Activated naive CD4-positive, alpha-beta T cell treated with anti-CD3 and anti-CD28 coated beads, Interleukin-2, amount 50 U/mL, for 24 hours (primary cell): ENCODE data around the gene SYT17.

Experiments
- H3K27ac Mint-ChIP-seq: one replicate; pipeline ENCODE4 v1.8.0; 2021; ENCODE audit warnings: mild to moderate bottlenecking, mixed read lengths
- H3K27me3 Mint-ChIP-seq: one replicate; pipeline ENCODE4 v1.8.0; 2021; ENCODE audit warnings: mixed read lengths
- H3K36me3 Mint-ChIP-seq: one replicate; pipeline ENCODE4 v1.8.0; 2021; ENCODE audit warnings: mixed read lengths
- H3K4me1 Mint-ChIP-seq: one replicate; pipeline ENCODE4 v1.8.0; 2021; ENCODE audit warnings: mixed read lengths
- H3K4me3 Mint-ChIP-seq: one replicate; pipeline ENCODE4 v1.8.0; 2021; ENCODE audit warnings: mild to moderate bottlenecking, mixed read lengths
- H3K9me3 Mint-ChIP-seq: one replicate; pipeline ENCODE4 v1.8.0; 2021; ENCODE audit warnings: mixed read lengths

Gene SYT17

DNA sequence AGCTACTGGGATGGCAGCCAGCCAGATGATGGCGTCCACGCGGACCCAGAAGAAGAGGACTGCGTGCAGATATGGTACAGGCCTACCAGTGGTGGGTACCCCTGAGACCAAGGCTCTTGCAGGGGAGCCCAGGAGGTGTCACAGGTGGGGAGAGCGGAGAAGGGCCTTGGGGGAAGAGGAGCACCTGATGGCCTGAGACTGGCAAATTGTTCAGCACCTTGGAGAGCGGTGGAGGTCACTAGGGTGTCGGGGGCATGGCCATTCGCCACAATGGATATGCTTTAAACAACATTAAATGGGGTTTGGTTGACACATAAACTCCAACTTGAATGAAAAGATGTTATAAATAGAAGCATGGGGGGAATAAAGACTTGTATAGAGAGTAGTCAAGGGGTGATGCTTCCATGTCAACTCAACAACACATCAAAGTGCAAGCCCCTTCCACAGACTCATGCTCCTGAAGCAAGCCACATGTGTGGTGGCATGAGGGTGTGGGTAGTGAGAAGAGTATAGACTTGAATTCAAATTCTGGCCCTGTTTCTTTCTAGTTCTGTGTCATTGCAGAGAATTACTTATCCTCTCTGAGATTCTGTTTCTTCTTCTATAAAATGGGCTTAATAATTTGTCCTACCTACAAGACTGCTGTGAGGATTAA, 139.7 kb downstream of the SYT17 start:
- Mint-ChIP-seq H3K27ac (no peak overlapping the region), H3K36me3 (no peaks in the 10 kb centered on the region)

GRCh38 chr16:19308392-19308791, 140.4 kb downstream of the SYT17 start:
- H3K36me3 Mint-ChIP-seq, result no peaks in the 10 kb centered on the region
- H3K9me3 Mint-ChIP-seq, result no peaks in the 10 kb centered on the region
- no peak overlapping the region for H3K4me3 Mint-ChIP-seq
- no peak overlapping the region for H3K27ac Mint-ChIP-seq
- H3K4me1 Mint-ChIP-seq, result no peaks in the 10 kb centered on the region
- H3K27me3 Mint-ChIP-seq, result peaks cover 2% of the 10 kb centered on the region

More for the DNA sequence above, 139.7 kb downstream of the SYT17 start:
- Mint-ChIP-seq H3K27me3 (peaks cover 2% of the 10 kb centered on the region), H3K9me3 (no peaks in the 10 kb centered on the region), H3K4me3 (no peak overlapping the region), H3K4me1 (no peaks in the 10 kb centered on the region)

GRCh38 chr16:19309178-19309577, 141.1 kb downstream of the SYT17 start:
- Mint-ChIP-seq H3K27me3 (no peaks in the 10 kb centered on the region), H3K36me3 (no peaks in the 10 kb centered on the region), H3K27ac (no peak overlapping the region), H3K4me3 (no peak overlapping the region), H3K9me3 (no peaks in the 10 kb centered on the region), H3K4me1 (no peaks in the 10 kb centered on the region)

GRCh38 chr16:19314718-19315425, 146.8 kb downstream of the SYT17 start:
- Mint-ChIP-seq H3K36me3 (no peaks in the 10 kb centered on the region), H3K9me3 (no peaks in the 10 kb centered on the region), H3K27ac (no peak overlapping the region), H3K4me3 (no peak overlapping the region), H3K27me3 (peaks cover 3% of the 10 kb centered on the region), H3K4me1 (no peaks in the 10 kb centered on the region)

DNA sequence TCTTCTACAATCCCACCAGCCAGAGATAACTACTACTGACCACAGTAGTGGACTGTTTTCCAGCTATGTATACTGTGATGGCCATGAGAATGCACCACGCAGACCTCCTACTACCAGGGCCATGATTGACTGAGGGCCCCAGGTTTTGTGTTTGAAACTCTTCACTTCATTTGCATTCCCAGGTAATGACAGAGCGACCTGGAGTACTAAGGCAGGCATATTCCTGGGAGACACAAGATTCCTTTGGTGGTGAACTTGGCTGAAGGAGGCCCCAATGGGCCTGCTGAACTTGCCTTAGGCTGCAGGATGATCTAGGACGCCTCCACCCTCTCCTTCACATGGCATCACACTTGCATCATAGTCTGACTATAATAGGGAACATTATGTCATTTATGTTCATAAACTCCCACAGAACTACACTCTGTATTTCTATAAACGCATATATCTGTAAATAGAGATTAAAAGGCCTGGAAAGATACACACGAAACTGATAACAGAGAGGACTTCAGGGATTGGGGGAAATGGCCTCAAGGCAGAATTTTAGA, 147.9 kb downstream of the SYT17 start:
- Mint-ChIP-seq H3K27me3 (peaks cover 6% of the 10 kb centered on the region), H3K27ac (no peak overlapping the region), H3K9me3 (no peaks in the 10 kb centered on the region), H3K4me1 (no peaks in the 10 kb centered on the region), H3K4me3 (no peak overlapping the region), H3K36me3 (no peaks in the 10 kb centered on the region)

DNA sequence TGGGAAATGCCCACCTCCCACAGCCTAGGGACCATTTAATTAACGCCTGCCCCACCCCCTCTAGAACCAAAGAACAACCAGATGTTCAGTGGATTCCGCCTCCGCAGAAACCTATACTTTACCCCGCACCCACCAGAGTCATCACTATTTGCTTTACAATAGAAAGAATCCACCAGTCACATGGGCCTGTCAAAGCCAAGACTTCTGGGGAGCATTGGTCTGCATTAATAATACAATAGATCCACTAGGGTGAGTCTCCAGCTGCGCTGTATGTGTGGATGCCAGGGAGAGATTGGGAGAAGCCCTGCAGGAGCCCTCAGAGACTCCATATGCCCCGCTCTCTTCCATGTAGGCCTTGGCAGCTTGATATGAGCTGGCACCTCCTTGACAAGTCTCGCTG, 148.8 kb downstream of the SYT17 start:
- H3K4me1 Mint-ChIP-seq, result no peaks in the 10 kb centered on the region
- H3K4me3 Mint-ChIP-seq, result no peak overlapping the region
- no peaks in the 10 kb centered on the region for H3K36me3 Mint-ChIP-seq
- H3K27ac Mint-ChIP-seq, result no peak overlapping the region
- no peaks in the 10 kb centered on the region for H3K9me3 Mint-ChIP-seq
- H3K27me3 Mint-ChIP-seq, result peaks cover 6% of the 10 kb centered on the region
